GM18909 (cell line): ENCODE results near the gene COX14.
A peak's percentile ranks its signal among the peaks of the same experiment; 100 is the strongest.
"Not testable (repeated sequence)": the region's sequence is repeated elsewhere in the genome, so short reads cannot be mapped to it uniquely, and the experiment has no call there.

Experiments
- ATAC-seq: cut with Tn5 transposase; IDR thresholded peaks from one replicate; pipeline ENCODE4 v1.9.1; 2021; ENCODE audit warnings: mild to moderate bottlenecking; ENCODE audit not compliant: unreplicated experiment, poor library complexity

Gene COX14

GRCh38 chr12:50106907-50107306 is 5.1 kb upstream of the COX14 start:
- ATAC-seq = no peak

GRCh38 chr12:50107416-50108268 is 4.4 kb upstream of the COX14 start:
- ATAC-seq = no peak

GRCh38 chr12:50109319-50109718 is 2.7 kb upstream of the COX14 start:
- no peak for ATAC-seq

GRCh38 chr12:50110127-50110761 is 1.8 kb upstream of the COX14 start:
- ATAC-seq = no peak

- peak; percentile 19 for ATAC-seq
Observed at GRCh38 chr12:50110762-50111351, 1.2 kb upstream of the COX14 start.

GRCh38 chr12:50111395-50111692 is 692 bp upstream of the COX14 start:
- ATAC-seq = peak; percentile 1

- no peak for ATAC-seq
Observed at GRCh38 chr12:50112456-50113218, 601 bp downstream of the COX14 start.

- ATAC-seq = no peak
Observed at GRCh38 chr12:50117057-50117622, 5.1 kb downstream of the COX14 start.

- no peak for ATAC-seq
Observed at GRCh38 chr12:50119387-50119786, 7.4 kb downstream of the COX14 start.

GRCh38 chr12:50120521-50120920 is 8.5 kb downstream of the COX14 start:
- ATAC-seq = no peak

- no peak for ATAC-seq
Observed at GRCh38 chr12:50120953-50121352, 8.9 kb downstream of the COX14 start.

GRCh38 chr12:50121641-50122040 is 9.6 kb downstream of the COX14 start:
- ATAC-seq = no peak

GRCh38 chr12:50123203-50123602 is 11.2 kb downstream of the COX14 start:
- ATAC-seq = no peak

- no peak for ATAC-seq
Observed at GRCh38 chr12:50127546-50127945, 15.5 kb downstream of the COX14 start.

GRCh38 chr12:50129290-50129689 is 17.3 kb downstream of the COX14 start:
- no peak for ATAC-seq

- ATAC-seq = no peak
Observed at GRCh38 chr12:50132505-50133135, 20.6 kb downstream of the COX14 start.

- no peak for ATAC-seq
Observed at GRCh38 chr12:50142993-50143392, 31.0 kb downstream of the COX14 start.

GRCh38 chr12:50145439-50145838 is 33.4 kb downstream of the COX14 start:
- no peak for ATAC-seq

GRCh38 chr12:50147281-50147680 is 35.2 kb downstream of the COX14 start:
- ATAC-seq = no peak

- ATAC-seq = not testable (repeated sequence)
Observed at GRCh38 chr12:50148011-50148410, 36.0 kb downstream of the COX14 start.
